Activated T-cell treated with anti-CD3 and anti-CD28 coated beads for 1 hour (primary cell): ENCODE measurements around the gene PDE3A.

Source experiments
- DNase-seq: peaks from one replicate; pipeline ENCODE4 v3.0.0-alpha.2; 2020; ENCODE audit warnings: low read depth

Gene PDE3A

GRCh38 chr12:20711846-20712245 is 343.5 kb downstream of the PDE3A start:
- DNase-seq = no peak

- no peak for DNase-seq
These were observed 347.7 kb downstream of the PDE3A start for GRCh38 chr12:20716037-20716436.

GRCh38 chr12:20716985-20717384 is 348.6 kb downstream of the PDE3A start:
- DNase-seq = no peak

DNA sequence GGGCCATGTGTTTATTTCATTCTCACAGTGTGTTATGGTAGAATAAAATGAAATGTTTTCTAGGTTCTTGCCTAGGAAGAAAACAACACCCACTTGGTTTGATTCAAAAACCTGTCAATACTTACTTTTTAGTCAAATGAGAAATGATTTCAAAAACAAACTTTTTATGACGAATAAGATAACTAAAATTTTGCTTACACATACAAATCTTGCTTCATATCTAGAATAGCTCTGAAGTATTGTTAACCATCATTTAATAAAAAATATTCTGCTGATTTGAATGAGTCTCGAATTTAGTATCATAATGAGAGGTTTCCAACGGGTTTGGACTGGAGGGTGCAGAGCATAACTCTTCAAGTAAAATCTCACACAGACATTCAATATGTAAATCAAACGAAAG is 350.0 kb downstream of the PDE3A start:
- DNase-seq = no peak

- DNase-seq = no peak
These were observed 353.8 kb downstream of the PDE3A start for GRCh38 chr12:20722142-20722541.

- DNase-seq = no peak
These were observed 362.9 kb downstream of the PDE3A start for GRCh38 chr12:20731274-20731673.
